ENCODE results near the gene KCND3.

The KCND3 gene

GRCh38 chr1:111857194-111857651 is 132.2 kb downstream of the KCND3 start:
- TF ChIP-seq CTCF (IDR thresholded peaks at IDR 0.05; ENCODE audit: borderline replicate concordance, insufficient read depth, low read depth, low read length) = no peak
- H3K4me3 ChIP-seq (ENCODE audit: low read depth, low read length) = no peak overlapping the region

DNA sequence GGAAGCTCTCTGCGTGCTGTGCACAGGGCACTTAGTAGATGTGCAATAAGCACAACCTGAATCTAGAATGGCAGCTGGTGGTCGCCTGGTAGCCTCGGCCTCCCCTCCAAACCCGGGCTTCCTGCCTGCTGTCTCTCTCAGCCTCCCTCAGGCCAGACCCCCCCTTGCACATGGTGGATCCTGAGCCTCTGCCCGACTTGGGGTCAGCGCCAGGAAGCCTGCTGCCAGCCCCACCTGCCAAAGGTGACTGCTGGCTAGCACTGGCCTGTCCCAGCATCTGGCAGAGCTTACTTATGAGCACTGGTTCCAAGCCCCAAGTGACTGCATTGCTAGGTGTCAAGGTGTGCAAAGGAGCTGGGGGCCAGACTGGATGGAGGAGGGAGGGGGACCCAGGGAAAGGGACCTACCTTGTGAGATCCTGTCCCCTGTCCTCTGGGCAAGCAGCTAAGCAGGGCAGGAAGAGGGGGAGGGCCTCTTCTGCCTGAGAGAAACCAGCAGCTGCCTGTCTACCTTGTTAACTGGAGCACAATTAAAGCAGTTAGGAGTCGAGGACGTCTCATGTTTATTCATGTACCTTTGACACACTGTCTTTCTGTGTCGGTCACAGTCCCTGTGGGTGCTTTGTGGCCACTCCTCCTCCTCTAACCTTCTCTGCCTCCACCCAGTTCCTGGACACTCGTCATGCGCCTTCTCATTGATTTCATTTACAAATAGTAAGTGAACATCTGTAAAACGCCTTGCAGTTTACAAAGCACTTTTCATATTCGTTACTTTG is 132.9 kb downstream of the KCND3 start:
- TF ChIP-seq CTCF (IDR thresholded peaks at IDR 0.05; ENCODE audit: borderline replicate concordance, insufficient read depth, low read depth, low read length) = no peak
- no peak overlapping the region for H3K4me3 ChIP-seq (ENCODE audit: low read depth, low read length)

GRCh38 chr1:111855260-111855659 is 134.2 kb downstream of the KCND3 start:
- H3K4me3 ChIP-seq (ENCODE audit: low read depth, low read length) = no peak overlapping the region
- no peak for TF ChIP-seq CTCF (IDR thresholded peaks at IDR 0.05; ENCODE audit: borderline replicate concordance, insufficient read depth, low read depth, low read length)

DNA sequence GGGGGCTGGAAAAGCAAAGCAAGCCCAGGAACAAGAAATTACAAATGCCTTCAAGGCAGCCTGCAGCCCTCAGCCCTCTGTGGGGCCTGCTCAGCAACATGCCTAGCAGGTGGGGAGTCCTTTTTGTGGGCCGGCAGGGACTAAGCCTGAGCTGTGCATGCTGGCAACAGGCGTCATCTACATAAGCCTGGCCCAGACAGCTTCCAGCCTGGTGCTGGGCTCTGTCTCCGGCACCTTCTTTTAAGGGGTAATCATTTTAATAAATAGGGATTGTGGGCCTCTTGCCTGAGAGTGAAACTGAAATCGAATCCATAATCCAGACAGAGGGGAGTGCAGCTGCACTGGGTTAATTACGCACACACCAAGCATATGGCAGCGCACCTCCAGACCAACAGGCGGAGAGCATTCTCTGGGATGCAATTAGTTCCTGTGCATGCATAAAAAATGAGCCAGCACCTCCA is 137.2 kb downstream of the KCND3 start:
- H3K4me3 ChIP-seq (ENCODE audit: low read depth, low read length) = no peak overlapping the region
- TF ChIP-seq CTCF (IDR thresholded peaks at IDR 0.05; ENCODE audit: borderline replicate concordance, insufficient read depth, low read depth, low read length) = no peak

- no peak for TF ChIP-seq CTCF (IDR thresholded peaks at IDR 0.05; ENCODE audit: borderline replicate concordance, insufficient read depth, low read depth, low read length)
- H3K4me3 ChIP-seq (ENCODE audit: low read depth, low read length) = no peak overlapping the region
These were observed 137.9 kb downstream of the KCND3 start for GRCh38 chr1:111851552-111851951.

- no peak for TF ChIP-seq CTCF (IDR thresholded peaks at IDR 0.05; ENCODE audit: borderline replicate concordance, insufficient read depth, low read depth, low read length)
These were observed 139.4 kb downstream of the KCND3 start for GRCh38 chr1:111850109-111850508.

More at GRCh38 chr1:111850109-111850508, 139.4 kb downstream of the KCND3 start:
- H3K4me3 ChIP-seq (ENCODE audit: low read depth, low read length) = no peak overlapping the region

Data from GM12875 (cell line).